ENCODE data around the gene TOR2A.

TOR2A gene

GRCh38 chr9:127694890-127695720, 40.0 kb downstream of the TOR2A start:
- H3K9me3 ChIP-seq (ENCODE audit: control insufficient read depth, low read length): no peaks in the 10 kb centered on the region
- no peak overlapping the region for H3K27ac ChIP-seq (ENCODE audit: low read depth, low read length, severe bottlenecking)
- 90 to 98% methylated on average over 5 to 8 of the region's 9 CpGs for WGBS, 2 experiments (ENCODE audit: insufficient coverage in 2 of 2)
- H3K4me1 ChIP-seq (ENCODE audit: control insufficient read depth, insufficient read depth, low read length, poor library complexity, severe bottlenecking): no peaks in the 10 kb centered on the region
- no peak overlapping the region for H3K4me3 ChIP-seq (ENCODE audit: extremely low read depth, insufficient read depth, low read length, poor library complexity, severe bottlenecking)
- H3K36me3 ChIP-seq (ENCODE audit: control insufficient read depth, insufficient read depth, low read length): peaks cover 7% of the 10 kb centered on the region

DNA sequence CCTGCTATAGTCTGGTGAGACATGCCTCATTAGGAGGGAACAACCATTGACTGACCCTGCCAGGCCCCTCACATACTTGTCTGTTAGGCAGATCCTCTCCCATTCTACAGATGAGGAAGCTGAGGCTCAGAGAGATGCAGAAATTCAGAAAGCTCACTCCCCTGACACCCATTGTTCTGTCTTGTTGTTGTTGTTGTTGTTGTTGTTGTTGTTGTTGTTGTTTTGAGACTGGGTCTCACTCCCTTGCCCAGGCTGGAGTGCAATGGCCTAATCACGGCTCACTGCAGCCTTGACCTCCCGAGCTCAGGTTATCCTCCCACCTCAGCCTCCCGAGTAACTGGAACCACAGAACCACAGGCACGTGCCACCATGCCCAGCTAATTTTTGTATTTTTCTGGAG, 41.4 kb downstream of the TOR2A start:
- no peak overlapping the region for H3K4me3 ChIP-seq (ENCODE audit: extremely low read depth, insufficient read depth, low read length, poor library complexity, severe bottlenecking)
- no peak overlapping the region for H3K27ac ChIP-seq (ENCODE audit: low read depth, low read length, severe bottlenecking)
- peaks cover 19% of the 10 kb centered on the region for H3K36me3 ChIP-seq (ENCODE audit: control insufficient read depth, insufficient read depth, low read length)
- no peaks in the 10 kb centered on the region for H3K4me1 ChIP-seq (ENCODE audit: control insufficient read depth, insufficient read depth, low read length, poor library complexity, severe bottlenecking)
- WGBS, 2 experiments (ENCODE audit: insufficient coverage in 2 of 2): 87 to 90% methylated on average over 3 of the region's 4 CpGs
- no peaks in the 10 kb centered on the region for H3K9me3 ChIP-seq (ENCODE audit: control insufficient read depth, low read length)

DNA sequence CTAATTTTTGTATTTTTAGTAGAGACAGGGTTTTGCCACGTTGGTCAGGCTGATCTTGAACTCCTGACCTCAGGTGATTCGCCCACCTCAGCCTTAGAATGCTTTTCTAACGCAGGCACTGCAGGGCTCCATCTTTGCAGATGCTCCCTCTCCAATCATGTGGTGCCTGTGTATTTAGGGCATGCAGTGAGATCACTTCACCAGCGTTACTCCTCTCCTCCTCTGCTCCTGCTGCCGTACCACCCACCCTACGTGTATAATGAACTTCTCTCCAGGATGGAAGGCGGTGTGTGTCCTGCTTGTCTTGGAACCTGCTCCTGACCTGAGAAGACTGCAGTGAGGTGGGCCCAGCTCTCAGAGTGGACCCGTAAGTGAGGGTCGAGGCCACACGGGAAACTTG, 42.0 kb downstream of the TOR2A start:
- no peaks in the 10 kb centered on the region for H3K9me3 ChIP-seq (ENCODE audit: control insufficient read depth, low read length)
- WGBS, 2 experiments (ENCODE audit: insufficient coverage in 2 of 2): 94 to 97% methylated on average over 8 to 9 of the region's 10 CpGs
- no peak overlapping the region for H3K27ac ChIP-seq (ENCODE audit: low read depth, low read length, severe bottlenecking)
- no peak overlapping the region for H3K4me3 ChIP-seq (ENCODE audit: extremely low read depth, insufficient read depth, low read length, poor library complexity, severe bottlenecking)
- peaks cover 25% of the 10 kb centered on the region for H3K36me3 ChIP-seq (ENCODE audit: control insufficient read depth, insufficient read depth, low read length)
- H3K4me1 ChIP-seq (ENCODE audit: control insufficient read depth, insufficient read depth, low read length, poor library complexity, severe bottlenecking): no peaks in the 10 kb centered on the region

DNA sequence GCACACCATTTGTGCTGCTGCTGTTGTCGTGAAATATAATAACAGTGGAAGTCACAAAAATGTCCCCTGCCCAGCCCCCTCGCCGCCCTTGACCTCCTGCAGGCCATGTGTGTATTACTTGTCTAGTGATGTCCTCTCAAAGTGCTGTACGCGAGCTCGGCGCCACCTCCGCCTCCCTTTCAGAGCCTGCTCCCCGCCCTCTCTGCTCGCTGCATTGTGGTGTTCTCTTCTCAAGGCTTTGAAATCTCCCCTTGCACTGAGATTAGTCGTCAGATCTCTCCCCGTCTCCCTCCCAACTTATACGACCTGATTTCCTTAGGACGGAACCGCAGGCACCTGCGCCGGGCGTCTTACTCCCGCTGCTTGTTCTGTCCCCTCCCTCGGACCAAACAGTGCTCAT, 43.0 kb downstream of the TOR2A start:
- no peaks in the 10 kb centered on the region for H3K4me1 ChIP-seq (ENCODE audit: control insufficient read depth, insufficient read depth, low read length, poor library complexity, severe bottlenecking)
- H3K36me3 ChIP-seq (ENCODE audit: control insufficient read depth, insufficient read depth, low read length): peaks cover 35% of the 10 kb centered on the region
- WGBS, 2 experiments (ENCODE audit: insufficient coverage in 2 of 2): 86 to 95% methylated on average over 12 of the region's 20 CpGs

DNA sequence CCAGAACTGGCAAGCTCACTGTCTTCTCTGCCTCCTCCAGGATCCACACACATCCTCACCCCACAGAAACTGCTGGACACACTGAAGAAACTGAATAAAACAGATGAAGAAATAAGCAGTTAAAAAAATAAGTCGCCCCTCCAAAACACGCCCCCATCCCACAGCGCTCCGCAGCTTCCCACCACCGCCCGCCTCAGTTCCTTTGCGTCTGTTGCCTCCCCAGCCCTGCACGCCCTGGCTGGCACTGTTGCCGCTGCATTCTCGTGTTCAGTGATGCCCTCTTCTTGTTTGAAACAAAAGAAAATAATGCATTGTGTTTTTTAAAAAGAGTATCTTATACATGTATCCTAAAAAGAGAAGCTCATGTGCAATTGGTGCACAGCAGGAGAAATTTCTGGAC, 44.4 kb downstream of the TOR2A start:
- Histone ChIP-seq H3K4me1 (ENCODE audit: control insufficient read depth, insufficient read depth, low read length, poor library complexity, severe bottlenecking) (no peaks in the 10 kb centered on the region), H3K36me3 (ENCODE audit: control insufficient read depth, insufficient read depth, low read length) (peaks cover 35% of the 10 kb centered on the region), H3K27ac (ENCODE audit: low read depth, low read length, severe bottlenecking) (no peak overlapping the region), H3K9me3 (ENCODE audit: control insufficient read depth, low read length) (no peaks in the 10 kb centered on the region), H3K4me3 (ENCODE audit: extremely low read depth, insufficient read depth, low read length, poor library complexity, severe bottlenecking) (no peak overlapping the region)
- 96 to 100% methylated on average over 7 of the region's 10 CpGs for WGBS, 2 experiments (ENCODE audit: insufficient coverage in 2 of 2)

More for the DNA sequence above, 43.0 kb downstream of the TOR2A start:
- no peak overlapping the region for H3K4me3 ChIP-seq (ENCODE audit: extremely low read depth, insufficient read depth, low read length, poor library complexity, severe bottlenecking)
- H3K27ac ChIP-seq (ENCODE audit: low read depth, low read length, severe bottlenecking): no peak overlapping the region
- H3K9me3 ChIP-seq (ENCODE audit: control insufficient read depth, low read length): no peaks in the 10 kb centered on the region

DNA sequence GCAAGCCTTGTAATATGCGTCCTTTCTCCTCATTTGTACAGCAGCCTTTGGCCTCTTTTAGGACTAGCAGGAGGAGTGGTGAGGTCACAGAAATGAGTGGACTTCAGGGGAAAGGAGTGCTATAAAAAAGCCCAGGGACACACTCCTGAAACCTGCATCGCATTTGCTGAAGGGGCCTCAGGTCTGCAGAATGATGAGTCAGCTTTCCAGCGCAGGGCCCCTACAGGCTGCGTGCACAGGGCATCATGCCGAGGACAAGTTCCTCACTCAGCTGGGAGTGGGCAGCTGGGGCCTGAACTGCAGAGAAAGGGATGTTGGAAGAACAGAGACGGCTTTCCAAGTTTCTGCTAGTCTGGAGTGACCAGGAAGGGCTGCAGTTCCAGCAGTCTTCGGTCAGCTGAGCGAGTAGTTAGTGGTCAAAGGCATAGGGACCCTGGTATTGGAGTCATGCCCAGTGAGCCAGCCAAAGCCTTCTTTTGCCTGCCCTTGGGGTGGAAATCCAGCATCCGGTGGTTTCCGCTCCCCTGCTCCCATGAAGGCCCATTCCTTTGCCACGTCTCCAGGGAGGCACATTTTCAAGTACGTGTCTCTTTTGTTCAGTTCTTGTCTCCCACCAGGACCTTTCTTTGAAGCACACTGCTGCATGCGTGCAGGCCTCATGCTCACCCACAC, 45.6 kb downstream of the TOR2A start:
- Histone ChIP-seq H3K4me3 (ENCODE audit: extremely low read depth, insufficient read depth, low read length, poor library complexity, severe bottlenecking) (no peak overlapping the region), H3K36me3 (ENCODE audit: control insufficient read depth, insufficient read depth, low read length) (peaks cover 40% of the 10 kb centered on the region), H3K27ac (ENCODE audit: low read depth, low read length, severe bottlenecking) (no peak overlapping the region), H3K4me1 (ENCODE audit: control insufficient read depth, insufficient read depth, low read length, poor library complexity, severe bottlenecking) (peaks cover 5% of the 10 kb centered on the region), H3K9me3 (ENCODE audit: control insufficient read depth, low read length) (no peaks in the 10 kb centered on the region)
- WGBS, 2 experiments (ENCODE audit: insufficient coverage in 2 of 2): 93 to 99% methylated on average over 11 to 12 of the region's 13 CpGs

- Histone ChIP-seq H3K36me3 (ENCODE audit: control insufficient read depth, insufficient read depth, low read length) (peaks cover 61% of the 10 kb centered on the region), H3K4me1 (ENCODE audit: control insufficient read depth, insufficient read depth, low read length, poor library complexity, severe bottlenecking) (peaks cover 16% of the 10 kb centered on the region), H3K27ac (ENCODE audit: low read depth, low read length, severe bottlenecking) (no peak overlapping the region), H3K9me3 (ENCODE audit: control insufficient read depth, low read length) (no peaks in the 10 kb centered on the region), H3K4me3 (ENCODE audit: extremely low read depth, insufficient read depth, low read length, poor library complexity, severe bottlenecking) (no peak overlapping the region)
- 93 to 97% methylated on average over 4 to 6 of the region's 6 CpGs for WGBS, 2 experiments (ENCODE audit: insufficient coverage in 2 of 2)
Observed at GRCh38 chr9:127686461-127687393, 48.4 kb downstream of the TOR2A start.

GRCh38 chr9:127684576-127684975, 50.5 kb downstream of the TOR2A start:
- Histone ChIP-seq H3K9me3 (ENCODE audit: control insufficient read depth, low read length) (no peaks in the 10 kb centered on the region), H3K4me1 (ENCODE audit: control insufficient read depth, insufficient read depth, low read length, poor library complexity, severe bottlenecking) (peaks cover 16% of the 10 kb centered on the region), H3K27ac (ENCODE audit: low read depth, low read length, severe bottlenecking) (no peak overlapping the region), H3K4me3 (ENCODE audit: extremely low read depth, insufficient read depth, low read length, poor library complexity, severe bottlenecking) (no peak overlapping the region), H3K36me3 (ENCODE audit: control insufficient read depth, insufficient read depth, low read length) (peaks cover 73% of the 10 kb centered on the region)
- WGBS, 2 experiments (ENCODE audit: insufficient coverage in 2 of 2): 94 to 100% methylated on average over 3 of the region's 4 CpGs

- Histone ChIP-seq H3K36me3 (ENCODE audit: control insufficient read depth, insufficient read depth, low read length) (peaks cover 73% of the 10 kb centered on the region), H3K27ac (ENCODE audit: low read depth, low read length, severe bottlenecking) (peak overlapping the region; percentile 16), H3K9me3 (ENCODE audit: control insufficient read depth, low read length) (no peaks in the 10 kb centered on the region), H3K4me3 (ENCODE audit: extremely low read depth, insufficient read depth, low read length, poor library complexity, severe bottlenecking) (no peak overlapping the region), H3K4me1 (ENCODE audit: control insufficient read depth, insufficient read depth, low read length, poor library complexity, severe bottlenecking) (peaks cover 16% of the 10 kb centered on the region)
- 94 to 96% methylated on average over 3 to 4 of the region's 5 CpGs for WGBS, 2 experiments (ENCODE audit: insufficient coverage in 2 of 2)
Observed at GRCh38 chr9:127683723-127684122, 51.4 kb downstream of the TOR2A start.

- Histone ChIP-seq H3K4me3 (ENCODE audit: extremely low read depth, insufficient read depth, low read length, poor library complexity, severe bottlenecking) (no peak overlapping the region), H3K36me3 (ENCODE audit: control insufficient read depth, insufficient read depth, low read length) (peaks cover 67% of the 10 kb centered on the region), H3K4me1 (ENCODE audit: control insufficient read depth, insufficient read depth, low read length, poor library complexity, severe bottlenecking) (peaks cover 16% of the 10 kb centered on the region), H3K9me3 (ENCODE audit: control insufficient read depth, low read length) (no peaks in the 10 kb centered on the region), H3K27ac (ENCODE audit: low read depth, low read length, severe bottlenecking) (no peak overlapping the region)
- WGBS, 2 experiments (ENCODE audit: insufficient coverage in 2 of 2): 95 to 96% methylated on average over 19 to 22 of the region's 23 CpGs
Observed at GRCh38 chr9:127682351-127683136, 52.5 kb downstream of the TOR2A start.

Data from mesodermal cell (in vitro differentiated cells).